SK-N-SH (cell line): ENCODE data around the gene INF2. TPM values are rescaled to one million over a fixed set of nuclear protein-coding genes. Genes with fewer than 3 reads are reported as not detected.
"Not testable (repeated sequence)": the region's sequence is repeated elsewhere in the genome, so short reads cannot be mapped to it uniquely, and the experiment has no call there.

Experiments
- CTCF ChIA-PET: fragments of 300-600, 350-600 bp; formaldehyde crosslinking; extraction: SDS; loops from one replicate; lab custom pipeline; 2021; lab: Yijun Ruan, JAX
- POLR2A ChIA-PET: fragments of 350-600 bp; sonication (Branson Sonifier 250); formaldehyde crosslinking; extraction: SDS; loops from one replicate; lab custom pipeline; 2020; ENCODE audit warnings: antibody characterized with exemption, inconsistent platforms; lab: Yijun Ruan, JAX
- DNase-seq: peaks from one replicate; pipeline ENCODE4 v3.0.0; 2012
- H2AFZ ChIP-seq: fragments of 200-600 bp; sonication (generic); 2 replicates; pipeline ENCODE4 v1.8.1; 2016; ENCODE audit warnings: antibody characterized with exemption, mild to moderate bottlenecking, low read depth
- H3F3A ChIP-seq: fragments of 200-600 bp; sonication (generic); replicated peaks from 2 replicates; pipeline ENCODE3; 2016; ENCODE audit warnings: antibody characterized with exemption, mild to moderate bottlenecking; ENCODE audit not compliant: insufficient read depth
- H3K27ac ChIP-seq, 2 experiments: fragments of 200-500 bp in 1 of 2; fragments of 200-600 bp in 1 of 2; sonication (Bioruptor generic) in 1 of 2; sonication (generic), shearing (Covaris generic) in 1 of 2; 2 replicates each; pipeline versions ENCODE4 v1.5.1 to v1.6.1; 2014 to 2016; ENCODE audit warnings: low read depth in 2 of 2, inconsistent platforms in 1 of 2, low read length in 1 of 2, mild to moderate bottlenecking in 1 of 2, mixed read lengths in 1 of 2
- H3K27me3 ChIP-seq: fragments of 200-600 bp; sonication (generic), shearing (Covaris generic); 2 replicates; pipeline ENCODE4 v1.6.1; 2016; ENCODE audit warnings: mixed run types; ENCODE audit not compliant: insufficient read depth
- H3K36me3 ChIP-seq, 2 experiments: fragments of 200-500 bp in 1 of 2; fragments of 200-600 bp in 1 of 2; sonication (Bioruptor generic) in 1 of 2; sonication (generic) in 1 of 2; replicated peaks in 1 of 2; 2 replicates each; pipeline versions ENCODE3 to v1.5.1; 2014 to 2016; ENCODE audit warnings: low read length in 1 of 2, mild to moderate bottlenecking in 1 of 2; ENCODE audit not compliant: insufficient read depth in 2 of 2, control insufficient read depth in 1 of 2
- H3K4me1 ChIP-seq, 2 experiments: fragments of 200-500 bp in 1 of 2; fragments of 200-600 bp in 1 of 2; sonication (Bioruptor generic) in 1 of 2; sonication (generic), shearing (Covaris generic) in 1 of 2; 2 replicates each; pipeline versions ENCODE4 v1.5.1 to v1.6.1; 2014 to 2016; ENCODE audit warnings: low read depth in 1 of 2, low read length in 1 of 2, mixed run types in 1 of 2; ENCODE audit not compliant: insufficient read depth in 2 of 2, control insufficient read depth in 1 of 2
- H3K4me2 ChIP-seq: fragments of 200-600 bp; sonication (generic), shearing (Covaris generic); 2 replicates; pipeline ENCODE4 v1.6.1; 2017; ENCODE audit warnings: mixed run types
- H3K4me3 ChIP-seq, 2 experiments: fragments of 200-500 bp in 1 of 2; fragments of 200-600 bp in 1 of 2; sonication (Bioruptor generic) in 1 of 2; sonication (generic), shearing (Covaris generic) in 1 of 2; 2 replicates each; pipeline versions ENCODE4 v1.5.1 to v1.8.1; 2014 to 2016; ENCODE audit warnings: low read depth in 2 of 2, inconsistent platforms in 1 of 2, low read length in 1 of 2, mild to moderate bottlenecking in 1 of 2, mixed read lengths in 1 of 2, moderate library complexity in 1 of 2
- H3K79me2 ChIP-seq: fragments of 200-600 bp; sonication (generic); 2 replicates; pipeline ENCODE4 v1.8.1; 2017; ENCODE audit warnings: mild to moderate bottlenecking; ENCODE audit not compliant: insufficient read depth
- H3K9ac ChIP-seq: fragments of 200-600 bp; sonication (generic); 2 replicates; pipeline ENCODE4 v1.6.1; 2017; ENCODE audit warnings: mixed run types
- H3K9me2 ChIP-seq: fragments of 200-600 bp; sonication (generic); 2 replicates; pipeline ENCODE4 v1.6.1; 2017; ENCODE audit warnings: mixed run types
- H3K9me3 ChIP-seq: fragments of 200-600 bp; sonication (generic); 2 replicates; pipeline ENCODE4 v1.6.1; 2017; ENCODE audit warnings: mixed run types, mild to moderate bottlenecking, moderate library complexity
- H4K20me1 ChIP-seq: fragments of 200-600 bp; sonication (generic); 2 replicates; pipeline ENCODE4 v1.6.1; 2017; ENCODE audit warnings: mild to moderate bottlenecking, mixed run types; ENCODE audit not compliant: insufficient read depth
- CHD2 ChIP-seq: fragments of 150-350 bp; IDR thresholded peaks from 2 replicates; pipeline ENCODE4 v1.6.1; 2018; ENCODE audit warnings: low read length; ENCODE audit not compliant: partially characterized antibody
- EP300 ChIP-seq, 2 experiments: IDR thresholded peaks; 2 replicates each; pipeline versions ENCODE4 v1.4.0 to v1.6.1; 2012; ENCODE audit warnings: borderline replicate concordance in 1 of 2, low read depth in 1 of 2, low read length in 1 of 2
- FOSL2 ChIP-seq: IDR thresholded peaks from 2 replicates; pipeline ENCODE4 v1.4.0; 2012; ENCODE audit warnings: low read depth, mild to moderate bottlenecking, moderate library complexity, borderline replicate concordance
- MAX ChIP-seq: IDR thresholded peaks from 2 replicates; pipeline ENCODE4 v1.4.0; 2012; ENCODE audit warnings: low read depth
- MEF2A ChIP-seq: IDR thresholded peaks from 2 replicates; pipeline ENCODE4 v1.4.0; 2012; ENCODE audit warnings: low read depth, borderline replicate concordance
- NFIC ChIP-seq: IDR thresholded peaks from 2 replicates; pipeline ENCODE4 v1.4.0; 2012; ENCODE audit warnings: borderline replicate concordance
- NRF1 ChIP-seq: IDR thresholded peaks from 2 replicates; pipeline ENCODE4 v1.6.1; 2012; ENCODE audit warnings: low read depth, mild to moderate bottlenecking, low read length
- PBX3 ChIP-seq: IDR thresholded peaks from 2 replicates; pipeline ENCODE4; 2012
- RCOR1 ChIP-seq: fragments of 150-350 bp; IDR thresholded peaks from 2 replicates; pipeline ENCODE4 v1.6.1; 2017; ENCODE audit warnings: antibody characterized with exemption, low read length
- SIN3A ChIP-seq: IDR thresholded peaks from 2 replicates; pipeline ENCODE4 v1.6.1; 2012; ENCODE audit warnings: low read depth, mild to moderate bottlenecking, low read length, moderate library complexity, borderline replicate concordance
- TEAD4 ChIP-seq: IDR thresholded peaks from 2 replicates; pipeline ENCODE4 v1.4.0; 2012; ENCODE audit warnings: mild to moderate bottlenecking, borderline replicate concordance; ENCODE audit not compliant: insufficient read depth
- USF2 ChIP-seq: fragments of 150-350 bp; IDR thresholded peaks from 2 replicates; pipeline ENCODE4 v1.6.1; 2017; ENCODE audit warnings: antibody characterized with exemption, low read length, low read depth, borderline replicate concordance
- ZBTB33 ChIP-seq: IDR thresholded peaks from 2 replicates; pipeline ENCODE4 v1.4.0; 2012; ENCODE audit warnings: low read depth, borderline replicate concordance
- WGBS: methylation state at CpG from one replicate; pipeline ENCODE4 v1.1.6; 2017; ENCODE audit warnings: low lambda C conversion rate; 5-methylcytosine and 5-hydroxymethylcytosine counted together
- polyA plus RNA-seq, 3 experiments: library from polyadenylated mRNA; depleted of rRNA; stranded (reverse); fragments of >200 nt; gene quantifications; 2 replicates each; pipeline ENCODE4 v1.2.3, GENCODE V29; 2012

INF2 gene
- polyA plus RNA-seq, 1 of the 3 experiments (the other 2 are of a cell fraction) = 32.5 TPM

- TF ChIP-seq TEAD4 (no peak), ZBTB33 (no peak), NFIC (no peak)
These were observed 39.2 kb downstream of the INF2 start (continued) for GRCh38 chr14:104728631-104729030.

GRCh38 chr14:104729176-104729834, 39.9 kb downstream of the INF2 start:
- H3K27ac ChIP-seq, H2AFZ ChIP-seq, H3K9ac ChIP-seq, H3K4me2 ChIP-seq, H3K9me3 ChIP-seq, H3K9me2 ChIP-seq, H3K27me3 ChIP-seq, H4K20me1 ChIP-seq, POLR2A ChIA-PET, H3K79me2 ChIP-seq, H3K36me3 ChIP-seq, DNase-seq, H3F3A ChIP-seq, H3K4me3 ChIP-seq: not testable (repeated sequence)
- H3K4me1 ChIP-seq = peaks cover 0 to 24% of the 10 kb centered on the region in 2 experiments; a peak in 1 of 4 replicates
- 96% methylated on average over 64 of the region's 73 CpGs for WGBS
- CTCF ChIA-PET = interaction anchor here (1.1 to 1.3 kb wide), 2 partner anchors 39 kb away, joined by 3 read pairs; no protein-coding TSS in a partner anchor

- no peaks in the 10 kb centered on the region for H3K79me2 ChIP-seq
- H4K20me1 ChIP-seq = no peaks in the 10 kb centered on the region
- H3K27me3 ChIP-seq = no peaks in the 10 kb centered on the region
- 95% methylated on average over 15 of the region's 16 CpGs for WGBS
- H3K4me2 ChIP-seq = no peak overlapping the region
- TF ChIP-seq NRF1 (no peak), FOSL2 (no peak), MEF2A (no peak), SIN3A (no peak), PBX3 (no peak), CHD2 (no peak), USF2 (no peak), MAX (no peak), ZBTB33 (no peak), NFIC (no peak), EP300 (IDR thresholded peaks at IDR 0.05; ENCODE audit: borderline replicate concordance in 1 of 2, low read depth in 1 of 2, low read length in 1 of 2) (no peak), RCOR1 (no peak)
- H3F3A ChIP-seq = no peaks in the 10 kb centered on the region
- H3K9me2 ChIP-seq = no peaks in the 10 kb centered on the region
- H3K36me3 ChIP-seq = no peaks in the 10 kb centered on the region
- no peak overlapping the region for H3K9ac ChIP-seq
- ChIA-PET POLR2A (no interaction called here), CTCF (interaction anchor here (1.1 to 2.1 kb wide), 3 partner anchors 21 to 38 kb away, joined by 3 to 7 read pairs (median 3); no protein-coding TSS in a partner anchor)
- no peak overlapping the region for H3K27ac ChIP-seq
- no peak for DNase-seq
- no peaks in the 10 kb centered on the region for H3K9me3 ChIP-seq
- H3K4me1 ChIP-seq = peaks cover 0 to 20% of the 10 kb centered on the region in 2 experiments; a peak in 1 of 4 replicates
- H3K4me3 ChIP-seq = no peak overlapping the region
- no peak overlapping the region for H2AFZ ChIP-seq
These were observed 40.4 kb downstream of the INF2 start for GRCh38 chr14:104729835-104730181.
